Mucosa of stomach (tissue), 1 donor: Measurements from ENCODE around the gene WDR37.

Source experiments
- H3K27me3 ChIP-seq: one replicate; pipeline ENCODE4 v1.7.0; 2013; ENCODE audit warnings: mild to moderate bottlenecking, low read length; ENCODE audit not compliant: control insufficient read depth, insufficient read depth
- H3K36me3 ChIP-seq: one replicate; pipeline ENCODE4 v1.7.0; 2013; ENCODE audit warnings: low read length; ENCODE audit not compliant: control insufficient read depth, insufficient read depth
- H3K4me1 ChIP-seq: one replicate; pipeline ENCODE4 v1.7.0; 2013; ENCODE audit warnings: mild to moderate bottlenecking, low read length; ENCODE audit not compliant: control insufficient read depth, insufficient read depth
- H3K4me3 ChIP-seq: one replicate; pipeline ENCODE4 v1.7.0; 2013; ENCODE audit warnings: low read length
- H3K9ac ChIP-seq: one replicate; pipeline ENCODE4 v1.7.0; 2013; ENCODE audit warnings: mild to moderate bottlenecking, low read length, moderate library complexity
- H3K9me3 ChIP-seq: one replicate; pipeline ENCODE4 v1.7.0; 2013; ENCODE audit warnings: mild to moderate bottlenecking, low read length, moderate library complexity; ENCODE audit not compliant: control insufficient read depth
- donor health status: Pancreatic carcinoma.

WDR37 gene

GRCh38 chr10:1100691-1101368 is 44.6 kb downstream of the WDR37 start:
- Histone ChIP-seq H3K4me1 (no peaks in the 10 kb centered on the region), H3K27me3 (no peaks in the 10 kb centered on the region), H3K36me3 (peaks cover 8% of the 10 kb centered on the region), H3K9me3 (no peaks in the 10 kb centered on the region), H3K9ac (no peak overlapping the region), H3K4me3 (no peak overlapping the region)

- H3K4me3 ChIP-seq = no peak overlapping the region
- no peak overlapping the region for H3K9ac ChIP-seq
- no peaks in the 10 kb centered on the region for H3K9me3 ChIP-seq
- peaks cover 2% of the 10 kb centered on the region for H3K4me1 ChIP-seq
- H3K36me3 ChIP-seq = peaks cover under 1% of the 10 kb centered on the region
- no peaks in the 10 kb centered on the region for H3K27me3 ChIP-seq
Measured at GRCh38 chr10:1101946-1102345, 45.8 kb downstream of the WDR37 start.

GRCh38 chr10:1102416-1102815 is 46.2 kb downstream of the WDR37 start:
- no peak overlapping the region for H3K4me3 ChIP-seq
- H3K9me3 ChIP-seq = no peaks in the 10 kb centered on the region

GRCh38 chr10:1102831-1103230 is 46.6 kb downstream of the WDR37 start:
- Histone ChIP-seq H3K4me3 (no peak overlapping the region), H3K27me3 (no peaks in the 10 kb centered on the region), H3K4me1 (peaks cover 11% of the 10 kb centered on the region), H3K9me3 (no peaks in the 10 kb centered on the region), H3K36me3 (no peaks in the 10 kb centered on the region), H3K9ac (no peak overlapping the region)

More at GRCh38 chr10:1102416-1102815, 46.2 kb downstream of the WDR37 start:
- H3K27me3 ChIP-seq = no peaks in the 10 kb centered on the region
- H3K36me3 ChIP-seq = no peaks in the 10 kb centered on the region
- H3K4me1 ChIP-seq = peaks cover 7% of the 10 kb centered on the region
- no peak overlapping the region for H3K9ac ChIP-seq

- Histone ChIP-seq H3K36me3 (no peaks in the 10 kb centered on the region), H3K9me3 (no peaks in the 10 kb centered on the region), H3K4me3 (no peak overlapping the region), H3K27me3 (no peaks in the 10 kb centered on the region), H3K9ac (no peak overlapping the region), H3K4me1 (peaks cover 13% of the 10 kb centered on the region)
Measured at GRCh38 chr10:1103551-1103950, 47.4 kb downstream of the WDR37 start.

- Histone ChIP-seq H3K9me3 (no peaks in the 10 kb centered on the region), H3K4me1 (peaks cover 13% of the 10 kb centered on the region), H3K27me3 (no peaks in the 10 kb centered on the region), H3K36me3 (no peaks in the 10 kb centered on the region), H3K4me3 (no peak overlapping the region), H3K9ac (no peak overlapping the region)
Measured at GRCh38 chr10:1104971-1105370, 48.8 kb downstream of the WDR37 start.

GRCh38 chr10:1107004-1107403 is 50.8 kb downstream of the WDR37 start:
- no peak overlapping the region for H3K4me3 ChIP-seq
- H3K9me3 ChIP-seq = no peaks in the 10 kb centered on the region
- no peak overlapping the region for H3K9ac ChIP-seq
- no peaks in the 10 kb centered on the region for H3K36me3 ChIP-seq
- H3K27me3 ChIP-seq = no peaks in the 10 kb centered on the region
- peaks cover 13% of the 10 kb centered on the region for H3K4me1 ChIP-seq

- Histone ChIP-seq H3K9me3 (no peaks in the 10 kb centered on the region), H3K9ac (no peak overlapping the region), H3K36me3 (no peaks in the 10 kb centered on the region), H3K4me1 (peaks cover 13% of the 10 kb centered on the region), H3K4me3 (no peak overlapping the region), H3K27me3 (no peaks in the 10 kb centered on the region)
Measured at GRCh38 chr10:1107679-1108078, 51.5 kb downstream of the WDR37 start.

GRCh38 chr10:1109795-1110673 is 53.8 kb downstream of the WDR37 start:
- Histone ChIP-seq H3K36me3 (peaks cover 4% of the 10 kb centered on the region), H3K9ac (no peak overlapping the region), H3K9me3 (no peaks in the 10 kb centered on the region), H3K27me3 (no peaks in the 10 kb centered on the region), H3K4me3 (no peak overlapping the region), H3K4me1 (peaks cover 13% of the 10 kb centered on the region)

GRCh38 chr10:1110674-1111119 is 54.5 kb downstream of the WDR37 start:
- peaks cover 13% of the 10 kb centered on the region for H3K4me1 ChIP-seq
- no peaks in the 10 kb centered on the region for H3K9me3 ChIP-seq
- no peak overlapping the region for H3K9ac ChIP-seq
- no peaks in the 10 kb centered on the region for H3K27me3 ChIP-seq
- H3K4me3 ChIP-seq = no peak overlapping the region
- peaks cover 4% of the 10 kb centered on the region for H3K36me3 ChIP-seq

GRCh38 chr10:1114315-1114714 is 58.1 kb downstream of the WDR37 start:
- Histone ChIP-seq H3K27me3 (no peaks in the 10 kb centered on the region), H3K4me3 (no peak overlapping the region), H3K9me3 (no peaks in the 10 kb centered on the region), H3K36me3 (peaks cover 7% of the 10 kb centered on the region), H3K4me1 (no peaks in the 10 kb centered on the region), H3K9ac (no peak overlapping the region)
